Ovary (tissue), 3 donors: ENCODE data around the gene TNFAIP8L1.

Experiments used
- POLR2A ChIP-seq: fragments of 450-650 bp; IDR thresholded peaks from one replicate; pipeline ENCODE4 v1.6.1; 2017; ENCODE audit warnings: antibody characterized with exemption, mild to moderate bottlenecking, moderate library complexity
- TF ChIP-seq, protein P1 (sequence below), 3 donors: fragments of 450-650 bp in 2 of 3; fragments of 200-600 bp in 1 of 3; IDR thresholded peaks; one replicate each; pipeline versions ENCODE4 v1.5.1 to v1.8.0; 2016 to 2022; ENCODE audit warnings: antibody characterized with exemption in 3 of 3, mild to moderate bottlenecking in 1 of 3
- donor health status: DM: no; HTN: no; CAD: no.

GRCh38 chr19:4592445-4592844 is 46.9 kb upstream of the TNFAIP8L1 start:
- TF ChIP-seq, protein P1, sequence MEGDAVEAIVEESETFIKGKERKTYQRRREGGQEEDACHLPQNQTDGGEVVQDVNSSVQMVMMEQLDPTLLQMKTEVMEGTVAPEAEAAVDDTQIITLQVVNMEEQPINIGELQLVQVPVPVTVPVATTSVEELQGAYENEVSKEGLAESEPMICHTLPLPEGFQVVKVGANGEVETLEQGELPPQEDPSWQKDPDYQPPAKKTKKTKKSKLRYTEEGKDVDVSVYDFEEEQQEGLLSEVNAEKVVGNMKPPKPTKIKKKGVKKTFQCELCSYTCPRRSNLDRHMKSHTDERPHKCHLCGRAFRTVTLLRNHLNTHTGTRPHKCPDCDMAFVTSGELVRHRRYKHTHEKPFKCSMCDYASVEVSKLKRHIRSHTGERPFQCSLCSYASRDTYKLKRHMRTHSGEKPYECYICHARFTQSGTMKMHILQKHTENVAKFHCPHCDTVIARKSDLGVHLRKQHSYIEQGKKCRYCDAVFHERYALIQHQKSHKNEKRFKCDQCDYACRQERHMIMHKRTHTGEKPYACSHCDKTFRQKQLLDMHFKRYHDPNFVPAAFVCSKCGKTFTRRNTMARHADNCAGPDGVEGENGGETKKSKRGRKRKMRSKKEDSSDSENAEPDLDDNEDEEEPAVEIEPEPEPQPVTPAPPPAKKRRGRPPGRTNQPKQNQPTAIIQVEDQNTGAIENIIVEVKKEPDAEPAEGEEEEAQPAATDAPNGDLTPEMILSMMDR (IDR thresholded peaks at IDR 0.05), result no peak
- TF ChIP-seq POLR2A, result no peak
